HG02970 (cell line): ENCODE measurements around the gene LRRC23.
"Not testable (repeated sequence)": the region's sequence is repeated elsewhere in the genome, so short reads cannot be mapped to it uniquely, and the experiment has no call there.

Source experiments
- ATAC-seq: cut with Tn5 transposase; IDR thresholded peaks from one replicate; pipeline ENCODE4 v1.9.1; 2021; ENCODE audit warnings: mild to moderate bottlenecking, moderate library complexity, moderate number of reproducible peaks; ENCODE audit not compliant: unreplicated experiment, low FRiP score

Gene LRRC23

GRCh38 chr12:6872073-6873048, 32.3 kb upstream of the LRRC23 start:
- no peak for ATAC-seq

DNA sequence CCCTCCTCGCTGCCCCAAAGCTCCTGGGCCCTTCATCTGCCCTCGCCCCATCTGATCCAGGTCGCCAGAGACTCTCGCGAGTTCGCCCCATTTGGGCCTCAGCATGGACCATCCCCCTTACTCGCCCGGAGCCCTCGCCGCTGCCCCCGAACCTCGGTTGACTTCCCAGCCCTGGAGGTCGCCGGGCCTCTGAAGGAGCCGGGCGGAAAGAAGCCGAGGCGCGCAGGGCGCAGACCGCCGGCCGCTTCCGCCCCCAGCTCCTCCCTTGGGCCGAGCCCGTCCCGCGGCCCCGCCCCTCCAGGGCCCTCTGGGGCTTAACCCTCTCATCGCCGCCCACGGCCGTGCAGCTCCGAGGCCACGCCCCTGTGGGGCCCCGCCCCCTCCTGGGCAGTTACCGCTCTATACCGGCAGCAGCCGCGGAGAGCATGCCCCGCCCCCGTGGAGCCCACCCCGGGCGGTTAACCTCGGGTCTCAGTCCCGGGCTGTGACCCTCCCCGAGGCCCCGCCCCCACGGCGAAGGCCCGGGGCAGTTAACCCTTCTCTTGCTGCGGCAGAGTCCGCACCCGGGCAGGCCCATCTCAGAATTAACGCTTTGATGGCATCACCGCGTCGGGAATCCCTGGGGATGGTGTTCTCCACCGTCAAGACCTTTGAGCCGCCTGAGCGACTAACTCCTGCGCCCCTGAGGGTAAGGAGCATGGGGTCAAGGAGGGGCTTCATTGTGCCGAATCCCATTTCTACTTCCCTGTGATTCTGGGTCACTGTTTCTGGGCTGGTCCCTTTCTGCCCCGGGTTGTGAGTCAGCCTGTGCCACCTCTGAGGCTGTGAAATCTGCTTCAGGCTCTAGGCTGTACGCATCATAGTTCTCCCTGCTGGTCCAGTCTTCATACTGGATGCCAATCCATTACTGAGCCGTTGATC, 31.3 kb upstream of the LRRC23 start, which contains the start of gene SPSB2:
Gene SPSB2 (minus strand): TSS at position 210 of the 921 bp plus-strand sequence. CDS start 402 bp downstream, outside the sequence.
- peak; percentile 65 for ATAC-seq

GRCh38 chr12:6874015-6874368, 30.6 kb upstream of the LRRC23 start:
- ATAC-seq: not testable (repeated sequence)

GRCh38 chr12:6879824-6880223, 24.8 kb upstream of the LRRC23 start:
- not testable (repeated sequence) for ATAC-seq

- ATAC-seq: no peak
These were observed 21.4 kb upstream of the LRRC23 start for GRCh38 chr12:6883252-6883651.

GRCh38 chr12:6883683-6884082, 20.9 kb upstream of the LRRC23 start:
- no peak for ATAC-seq

- no peak for ATAC-seq
These were observed 20.1 kb upstream of the LRRC23 start for GRCh38 chr12:6884539-6884938.

GRCh38 chr12:6886206-6886999, 18.2 kb upstream of the LRRC23 start:
- not testable (repeated sequence) for ATAC-seq

DNA sequence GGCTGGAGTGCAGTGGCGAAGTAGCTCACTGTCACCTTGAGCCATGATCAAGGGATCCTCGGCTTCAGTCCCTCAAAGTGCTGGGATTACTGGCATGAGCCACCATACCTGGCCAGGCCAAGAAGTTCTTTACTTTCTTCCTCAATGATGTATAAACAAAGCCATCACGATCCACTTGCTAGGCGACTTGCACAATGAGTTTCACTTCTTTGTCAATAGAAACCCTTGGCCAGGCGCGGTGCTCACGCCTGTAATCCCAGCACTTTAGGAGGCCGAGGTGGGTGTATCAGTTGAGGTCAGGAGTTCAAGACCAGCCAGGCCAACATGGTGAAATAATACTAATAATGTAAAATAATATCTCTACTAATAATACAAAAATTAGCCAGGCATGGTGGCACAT, 17.2 kb upstream of the LRRC23 start:
- ATAC-seq: no peak

- no peak for ATAC-seq
These were observed 16.3 kb upstream of the LRRC23 start for GRCh38 chr12:6888360-6888759.

GRCh38 chr12:6888794-6889193, 15.8 kb upstream of the LRRC23 start:
- ATAC-seq: not testable (repeated sequence)

DNA sequence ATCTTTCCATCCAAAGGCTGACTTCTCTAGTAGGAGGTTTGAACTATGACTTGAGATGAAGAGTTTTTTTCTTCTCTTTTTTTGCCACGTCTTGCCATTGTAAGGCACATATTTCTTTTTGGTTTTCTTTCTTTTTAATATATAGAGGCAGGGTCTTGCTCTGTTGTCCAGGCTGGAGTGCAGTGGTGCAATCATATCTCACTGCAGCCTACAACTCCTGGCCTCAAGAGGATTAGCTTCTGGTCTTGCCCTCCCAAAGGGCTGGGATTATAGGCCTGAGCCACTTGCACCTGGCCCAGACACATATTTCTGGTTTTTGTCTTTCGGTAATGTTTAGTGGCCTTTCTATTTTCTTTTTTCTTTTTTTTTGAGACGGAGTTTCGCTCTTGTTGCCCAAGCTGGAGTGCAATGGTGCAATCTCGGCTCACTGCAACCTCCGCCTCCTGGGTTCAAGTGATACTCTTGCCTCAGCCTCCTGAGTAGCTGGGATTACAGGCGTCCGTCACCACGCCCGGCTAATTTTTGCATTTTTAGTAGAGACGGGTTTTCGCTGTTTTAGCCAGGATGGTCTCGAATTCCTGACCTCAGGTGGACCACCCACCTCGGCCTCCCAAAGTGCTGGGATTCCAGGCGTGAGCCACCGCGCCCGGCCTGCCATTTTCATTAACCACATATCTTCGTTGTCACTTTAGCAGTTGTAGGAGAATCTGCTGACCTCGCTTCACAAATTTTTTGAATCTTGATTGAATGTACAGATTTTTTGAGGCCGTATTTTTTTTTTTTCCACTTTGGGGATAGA, 14.6 kb upstream of the LRRC23 start:
- ATAC-seq: not testable (repeated sequence)

GRCh38 chr12:6890789-6891645, 13.6 kb upstream of the LRRC23 start:
- ATAC-seq: peak; percentile 97

DNA sequence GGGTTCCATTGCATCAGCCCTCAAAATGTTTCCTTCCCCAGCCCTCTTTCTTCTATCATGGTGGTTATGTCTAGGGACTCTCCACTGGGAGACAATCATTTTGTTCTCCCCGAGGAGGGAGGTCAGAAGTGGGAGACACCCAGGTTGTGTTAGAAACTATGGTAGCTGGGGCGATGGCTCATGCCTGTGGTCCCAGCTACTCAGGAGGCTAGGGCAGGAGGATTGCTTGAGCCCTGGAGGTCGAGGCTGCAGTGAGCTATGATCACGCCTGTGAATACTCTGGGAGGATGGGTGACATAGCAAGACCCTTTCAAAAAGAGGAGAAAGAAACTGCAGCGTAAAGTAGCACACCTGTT, 13.0 kb upstream of the LRRC23 start:
- no peak for ATAC-seq

- ATAC-seq: not testable (repeated sequence)
These were observed 11.9 kb upstream of the LRRC23 start for GRCh38 chr12:6892683-6893082.

DNA sequence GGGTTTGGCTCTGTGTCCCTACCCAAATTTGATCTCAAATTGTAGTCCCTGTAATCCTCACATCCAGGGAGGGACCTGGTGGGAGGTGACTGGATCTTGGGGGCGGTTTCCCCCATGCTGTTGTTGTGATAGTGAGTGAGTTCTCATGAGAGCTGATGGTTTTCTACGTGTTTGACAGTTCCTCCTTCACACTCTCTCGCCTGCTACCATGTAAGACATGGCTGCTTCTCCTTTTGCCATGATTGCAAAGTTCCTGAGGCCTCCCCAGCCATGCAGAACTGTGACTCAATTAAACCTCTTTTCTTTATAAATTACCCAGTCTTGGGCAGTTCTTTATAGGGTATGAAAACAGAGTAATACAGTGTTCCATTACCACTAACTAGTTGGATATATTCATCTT, 10.3 kb upstream of the LRRC23 start:
- ATAC-seq: no peak

GRCh38 chr12:6896846-6897435, 7.7 kb upstream of the LRRC23 start:
- ATAC-seq: no peak

- no peak for ATAC-seq
These were observed 5.2 kb upstream of the LRRC23 start for GRCh38 chr12:6899427-6899826.
